Stomach (tissue), 4 donors: ENCODE measurements around the gene ZNF304.

Experiments used
- EP300 ChIP-seq: sonication (generic); formaldehyde crosslinking; IDR thresholded peaks from one replicate; pipeline ENCODE4 v1.6.1; 2017; ENCODE audit warnings: antibody characterized with exemption
- POLR2A ChIP-seq, 4 donors: fragments of 450-650 bp; IDR thresholded peaks; one replicate each; pipeline ENCODE4 v1.6.1; 2016; ENCODE audit warnings: antibody characterized with exemption in 4 of 4, control low read depth in 2 of 4, mild to moderate bottlenecking in 1 of 4, moderate library complexity in 1 of 4
- POLR2AphosphoS5 ChIP-seq, 3 donors: sonication (generic); formaldehyde crosslinking; IDR thresholded peaks; one replicate each; pipeline ENCODE4 v1.6.1; 2016; ENCODE audit warnings: antibody characterized with exemption in 3 of 3
- TF ChIP-seq, protein P1 (sequence below), 7 experiments: fragments of 450-650 bp in 4 of 7; fragments of 200-600 bp in 3 of 7; sonication (generic) in 3 of 7; IDR thresholded peaks; one replicate each; pipeline ENCODE4 v1.5.1; 2016 to 2019; ENCODE audit warnings: antibody characterized with exemption in 7 of 7, control low read depth in 2 of 7, mild to moderate bottlenecking in 1 of 7

DNA sequence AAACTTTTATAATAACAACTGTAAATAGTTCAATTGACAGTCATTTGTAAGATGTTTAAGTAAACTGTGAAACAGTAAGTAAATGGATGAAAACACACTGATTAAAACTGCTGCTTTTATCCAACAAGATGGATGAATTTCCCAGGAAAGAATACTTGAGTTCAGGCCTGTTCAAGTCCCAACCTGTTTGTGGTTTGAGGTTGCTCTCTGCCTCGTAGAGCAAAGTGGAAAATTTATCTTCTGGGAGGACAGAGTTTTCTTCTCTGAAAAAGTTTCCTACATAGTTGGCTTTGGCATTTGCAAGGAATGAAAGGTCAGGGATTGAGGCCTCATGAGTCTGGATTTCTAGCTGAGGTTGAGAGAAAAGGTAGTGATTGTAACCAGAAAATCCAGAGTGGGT is 46.0 kb upstream of the ZNF304 start:
- no peak for TF ChIP-seq EP300
- TF ChIP-seq, protein P1, sequence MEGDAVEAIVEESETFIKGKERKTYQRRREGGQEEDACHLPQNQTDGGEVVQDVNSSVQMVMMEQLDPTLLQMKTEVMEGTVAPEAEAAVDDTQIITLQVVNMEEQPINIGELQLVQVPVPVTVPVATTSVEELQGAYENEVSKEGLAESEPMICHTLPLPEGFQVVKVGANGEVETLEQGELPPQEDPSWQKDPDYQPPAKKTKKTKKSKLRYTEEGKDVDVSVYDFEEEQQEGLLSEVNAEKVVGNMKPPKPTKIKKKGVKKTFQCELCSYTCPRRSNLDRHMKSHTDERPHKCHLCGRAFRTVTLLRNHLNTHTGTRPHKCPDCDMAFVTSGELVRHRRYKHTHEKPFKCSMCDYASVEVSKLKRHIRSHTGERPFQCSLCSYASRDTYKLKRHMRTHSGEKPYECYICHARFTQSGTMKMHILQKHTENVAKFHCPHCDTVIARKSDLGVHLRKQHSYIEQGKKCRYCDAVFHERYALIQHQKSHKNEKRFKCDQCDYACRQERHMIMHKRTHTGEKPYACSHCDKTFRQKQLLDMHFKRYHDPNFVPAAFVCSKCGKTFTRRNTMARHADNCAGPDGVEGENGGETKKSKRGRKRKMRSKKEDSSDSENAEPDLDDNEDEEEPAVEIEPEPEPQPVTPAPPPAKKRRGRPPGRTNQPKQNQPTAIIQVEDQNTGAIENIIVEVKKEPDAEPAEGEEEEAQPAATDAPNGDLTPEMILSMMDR (IDR thresholded peaks at IDR 0.05) = no peak
- TF ChIP-seq POLR2AphosphoS5 (IDR thresholded peaks at IDR 0.05) = no peak
- TF ChIP-seq POLR2A (IDR thresholded peaks at IDR 0.05) = no peak
